HepG2 (cell line): ENCODE measurements around the gene SYNJ2. TPM values are rescaled to one million over a fixed set of nuclear protein-coding genes. Genes with fewer than 3 reads are reported as not detected.

Source experiments
- ARNT ChIP-seq: fragments of 450-650 bp; IDR thresholded peaks from 2 replicates; pipeline ENCODE4 v1.6.1; 2017
- ATF1 ChIP-seq: IDR thresholded peaks from 2 replicates; pipeline ENCODE4 v1.6.1; 2016; ENCODE audit warnings: mild to moderate bottlenecking, control low read depth
- EEA1 ChIP-seq: sonication (generic); formaldehyde crosslinking; IDR thresholded peaks from 2 replicates; pipeline ENCODE4 v1.5.1; 2020; ENCODE audit warnings: mild to moderate bottlenecking, missing genetic modification reagents, borderline replicate concordance
- ETV6 ChIP-seq: sonication (generic); formaldehyde crosslinking; conservative IDR thresholded peaks from 2 replicates; pipeline ENCODE4 v1.4.0; 2020; ENCODE audit warnings: missing genetic modification reagents
- FOXA1 ChIP-seq, 2 experiments: fragments of 450-650 bp in 1 of 2; sonication (generic) in 1 of 2; formaldehyde crosslinking in 1 of 2; IDR thresholded peaks; 2 replicates each; pipeline versions ENCODE4 v1.4.0 to v1.6.1; 2016 to 2020; ENCODE audit warnings: missing genetic modification reagents in 1 of 2
- KDM4B ChIP-seq: sonication (generic); formaldehyde crosslinking; IDR thresholded peaks from 2 replicates; pipeline ENCODE4 v1.4.0; 2020; ENCODE audit warnings: missing genetic modification reagents
- MYNN ChIP-seq: sonication (generic); formaldehyde crosslinking; IDR thresholded peaks from 2 replicates; pipeline ENCODE4 v1.4.0; 2020; ENCODE audit warnings: mild to moderate bottlenecking, low read depth, missing genetic modification reagents
- NR3C1 ChIP-seq: sonication (generic); formaldehyde crosslinking; IDR thresholded peaks from 2 replicates; pipeline ENCODE4 v1.4.0; 2020; ENCODE audit warnings: missing genetic modification reagents
- RFX1 ChIP-seq: fragments of 450-650 bp; IDR thresholded peaks from 2 replicates; pipeline ENCODE4 v1.6.1; 2017
- SAP130 ChIP-seq: IDR thresholded peaks from 2 replicates; pipeline ENCODE4 v1.6.1; 2016; ENCODE audit warnings: low read depth
- TSC22D2 ChIP-seq: sonication (generic); formaldehyde crosslinking; IDR thresholded peaks from 2 replicates; pipeline ENCODE4 v1.5.1; 2020; ENCODE audit warnings: missing genetic modification reagents, mild to moderate bottlenecking, borderline replicate concordance
- ZFX ChIP-seq: sonication (generic); formaldehyde crosslinking; IDR thresholded peaks from 2 replicates; pipeline ENCODE4 v1.4.0; 2020; ENCODE audit warnings: mild to moderate bottlenecking, low read depth, missing genetic modification reagents, moderate library complexity
- ZNF350 ChIP-seq: sonication (generic); formaldehyde crosslinking; IDR thresholded peaks from 2 replicates; pipeline ENCODE4 v1.4.0; 2020; ENCODE audit warnings: mild to moderate bottlenecking, low read depth, missing genetic modification reagents, borderline replicate concordance
- ZNF460 ChIP-seq: sonication (generic); formaldehyde crosslinking; IDR thresholded peaks from 2 replicates; pipeline ENCODE4 v1.5.1; 2020; ENCODE audit warnings: missing genetic modification reagents, mild to moderate bottlenecking, borderline replicate concordance
- ZNF558 ChIP-seq: sonication (generic); formaldehyde crosslinking; IDR thresholded peaks from 2 replicates; pipeline ENCODE4 v1.9.0; 2022; ENCODE audit warnings: mild to moderate bottlenecking, missing genetic modification reagents, borderline replicate concordance
- ZNF792 ChIP-seq: IDR thresholded peaks from 2 replicates; pipeline ENCODE4 v1.6.1; 2016
- ZNF83 ChIP-seq: sonication (generic); formaldehyde crosslinking; IDR thresholded peaks from 2 replicates; pipeline ENCODE4 v1.4.0; 2020; ENCODE audit warnings: missing genetic modification reagents, mild to moderate bottlenecking, borderline replicate concordance
- polyA plus RNA-seq, 8 experiments: library from polyadenylated mRNA; depleted of rRNA in 3 of 8; stranded (reverse) in 7 of 8; unstranded in 1 of 8; fragments of >200 nt; fragmentation: Illumina TruSeq in 4 of 8; extraction: Trizol in 4 of 8; gene quantifications; 2 replicates each; pipeline versions ENCODE4 v1.2.1 to v1.2.3, GENCODE V29; 2011 to 2016; ENCODE audit warnings: low read depth in 4 of 8, missing spikeins in 1 of 8, mixed read lengths in 1 of 8; ENCODE audit not compliant: insufficient read depth in 1 of 8
- total RNA-seq, 5 experiments: library from RNA; depleted of rRNA; stranded (reverse); fragments of >200 nt; fragmentation: Illumina TruSeq; extraction: Trizol; gene quantifications; 2 replicates each; pipeline ENCODE4 v1.2.3, GENCODE V29; 2016; ENCODE audit warnings: low read depth in 1 of 5
- TF ChIP-seq, protein P1 (sequence below): sonication (generic); formaldehyde crosslinking; IDR thresholded peaks from 2 replicates; pipeline ENCODE4 v1.4.0; 2020; ENCODE audit warnings: mild to moderate bottlenecking, missing genetic modification reagents
- TF ChIP-seq, protein P2 (sequence below): sonication (generic); formaldehyde crosslinking; IDR thresholded peaks from 2 replicates; pipeline ENCODE4 v1.5.0; 2020; ENCODE audit warnings: missing genetic modification reagents
- TF ChIP-seq, protein P3 (sequence below): sonication (generic); formaldehyde crosslinking; IDR thresholded peaks from 2 replicates; pipeline ENCODE4 v1.5.1; 2020; ENCODE audit warnings: missing genetic modification reagents, mild to moderate bottlenecking, borderline replicate concordance

SYNJ2 gene
- total and polyA plus RNA-seq, 2 of the 13 experiments (the other 11 are each of a cell fraction or from before 2014, with no cell fraction given): 39.1 to 57.6 TPM

DNA sequence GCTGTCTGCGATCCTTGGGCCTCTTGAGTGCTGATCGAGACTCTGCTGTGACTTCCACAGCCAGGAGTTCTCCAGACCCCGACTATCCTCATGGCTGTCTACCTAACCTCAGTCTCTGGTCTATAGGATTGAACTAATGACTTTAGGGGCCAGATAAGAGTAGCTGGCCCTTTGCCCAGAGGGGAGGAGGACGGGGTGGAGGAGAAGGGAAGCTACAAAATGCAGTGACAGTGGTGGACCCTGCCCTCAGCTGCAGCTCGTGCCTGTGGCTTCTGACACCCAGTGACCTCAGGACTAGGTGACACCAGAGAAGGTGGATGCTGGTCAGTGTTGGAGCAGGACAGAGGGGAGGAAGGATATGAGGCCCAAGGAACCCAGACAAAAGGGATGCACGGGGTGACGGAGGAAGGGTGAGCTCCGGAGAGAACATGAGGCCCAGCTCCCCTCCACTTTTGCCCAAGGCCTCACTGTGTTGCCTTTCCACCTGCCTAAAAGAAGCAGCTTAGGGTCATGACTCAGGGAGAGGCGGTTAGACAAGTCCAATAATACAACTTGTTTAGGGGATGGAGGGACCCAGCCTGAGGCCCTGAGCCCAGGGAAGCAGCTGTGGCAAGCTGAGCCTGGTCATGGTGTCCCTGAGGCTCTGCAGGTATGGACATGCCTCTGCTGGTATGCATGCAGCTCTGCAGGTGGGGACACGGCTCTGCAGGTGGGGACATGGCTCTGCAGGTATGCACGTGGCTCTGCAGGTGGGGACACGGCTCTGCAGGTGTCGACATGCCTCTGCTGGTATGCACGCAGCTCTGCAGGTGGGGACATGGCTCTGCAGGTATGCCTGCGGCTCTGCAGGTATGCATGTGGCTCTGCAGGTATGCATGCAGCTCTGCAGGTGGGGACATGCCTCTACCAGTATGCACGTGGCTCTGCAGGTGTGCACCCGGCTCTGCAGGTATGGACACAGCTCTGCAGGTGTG is 67.7 kb downstream of the SYNJ2 start (continued):
- TF ChIP-seq, protein P1, sequence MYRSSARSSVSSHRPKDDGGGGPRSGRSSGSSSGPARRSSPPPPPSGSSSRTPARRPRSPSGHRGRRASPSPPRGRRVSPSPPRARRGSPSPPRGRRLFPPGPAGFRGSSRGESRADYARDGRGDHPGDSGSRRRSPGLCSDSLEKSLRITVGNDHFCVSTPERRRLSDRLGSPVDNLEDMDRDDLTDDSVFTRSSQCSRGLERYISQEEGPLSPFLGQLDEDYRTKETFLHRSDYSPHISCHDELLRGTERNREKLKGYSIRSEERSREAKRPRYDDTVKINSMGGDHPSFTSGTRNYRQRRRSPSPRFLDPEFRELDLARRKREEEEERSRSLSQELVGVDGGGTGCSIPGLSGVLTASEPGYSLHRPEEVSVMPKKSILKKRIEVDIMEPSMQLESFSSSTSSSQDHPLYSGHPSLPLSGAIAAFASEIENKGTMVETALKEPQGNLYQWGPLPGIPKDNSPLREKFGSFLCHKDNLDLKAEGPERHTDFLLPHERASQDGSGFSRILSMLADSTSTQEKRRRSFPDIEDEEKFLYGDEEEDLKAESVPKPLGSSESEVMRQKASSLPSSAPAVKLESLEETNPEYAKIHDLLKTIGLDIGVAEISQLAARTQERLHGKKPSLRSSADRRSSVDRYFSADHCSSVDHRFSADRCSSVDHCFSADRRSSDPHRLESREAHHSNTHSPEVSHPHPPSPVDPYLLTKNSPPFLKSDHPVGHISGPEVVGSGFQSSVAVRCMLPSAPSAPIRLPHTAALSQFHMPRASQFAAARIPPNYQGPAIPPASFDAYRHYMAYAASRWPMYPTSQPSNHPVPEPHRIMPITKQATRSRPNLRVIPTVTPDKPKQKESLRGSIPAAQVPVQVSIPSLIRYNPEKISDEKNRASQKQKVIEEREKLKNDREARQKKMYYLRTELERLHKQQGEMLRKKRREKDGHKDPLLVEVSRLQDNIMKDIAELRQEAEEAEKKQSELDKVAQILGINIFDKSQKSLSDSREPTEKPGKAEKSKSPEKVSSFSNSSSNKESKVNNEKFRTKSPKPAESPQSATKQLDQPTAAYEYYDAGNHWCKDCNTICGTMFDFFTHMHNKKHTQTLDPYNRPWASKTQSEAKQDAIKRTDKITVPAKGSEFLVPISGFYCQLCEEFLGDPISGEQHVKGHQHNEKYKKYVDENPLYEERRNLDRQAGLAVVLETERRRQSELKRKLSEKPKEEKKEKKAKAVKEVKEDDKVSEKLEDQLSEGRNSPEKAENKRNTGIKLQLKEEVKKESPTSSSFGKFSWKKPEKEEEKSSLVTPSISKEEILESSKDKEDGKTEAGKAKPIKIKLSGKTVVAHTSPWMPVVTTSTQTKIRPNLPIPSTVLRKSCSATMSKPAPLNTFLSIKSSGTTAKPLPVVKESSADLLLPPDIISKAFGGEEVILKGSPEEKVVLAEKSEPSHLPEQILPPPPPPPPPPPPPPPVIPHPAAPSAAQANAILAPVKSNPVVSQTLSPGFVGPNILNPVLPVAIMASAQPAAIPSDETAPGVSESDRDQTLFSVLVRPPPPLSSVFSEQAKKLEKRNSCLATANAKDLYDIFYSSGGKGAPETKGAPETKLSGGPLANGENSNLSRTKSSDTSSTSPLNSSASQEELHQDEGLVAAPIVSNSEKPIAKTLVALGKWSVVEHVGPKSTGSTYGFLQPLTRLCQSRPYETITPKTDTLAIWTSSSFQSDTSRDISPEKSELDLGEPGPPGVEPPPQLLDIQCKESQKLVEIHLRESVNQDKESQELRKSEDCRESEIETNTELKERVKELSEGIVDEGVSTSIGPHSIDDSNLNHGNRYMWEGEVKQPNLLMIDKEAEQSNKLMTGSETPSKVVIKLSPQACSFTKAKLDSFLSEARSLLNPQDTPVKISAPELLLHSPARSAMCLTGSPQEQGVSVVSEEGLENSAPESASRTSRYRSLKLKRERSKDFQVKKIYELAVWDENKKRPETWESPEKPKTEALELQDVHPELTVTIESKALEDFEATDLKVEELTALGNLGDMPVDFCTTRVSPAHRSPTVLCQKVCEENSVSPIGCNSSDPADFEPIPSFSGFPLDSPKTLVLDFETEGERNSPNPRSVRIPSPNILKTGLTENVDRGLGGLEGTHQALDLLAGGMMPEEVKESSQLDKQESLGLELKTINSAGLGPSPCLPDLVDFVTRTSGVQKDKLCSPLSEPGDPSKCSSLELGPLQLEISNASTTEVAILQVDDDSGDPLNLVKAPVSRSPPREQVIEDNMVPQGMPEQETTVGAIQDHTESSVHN (CRISPR knock-in tag): no peak
- TF ChIP-seq ARNT (no peak), ATF1 (CRISPR knock-in tag) (no peak), SAP130 (CRISPR knock-in tag) (peak; percentile 83), NR3C1 (CRISPR knock-in tag) (no peak), EEA1 (CRISPR knock-in tag) (no peak), ZNF350 (CRISPR knock-in tag) (0 out of 2 replicates have a peak, but pooled peaks have one; percentile 27), ETV6 (CRISPR knock-in tag) (no peak), ZNF558 (CRISPR knock-in tag) (0 out of 2 replicates have a peak, but pooled peaks have one; percentile 26), KDM4B (CRISPR knock-in tag) (no peak), MYNN (CRISPR knock-in tag) (no peak), RFX1 (no peak), ZNF83 (no peak), ZFX (peak; percentile 39; the same call in 1 of the 2 replicates), ZNF460 (CRISPR knock-in tag) (no peak; the same call in 1 of the 2 replicates), TSC22D2 (no peak), FOXA1 (IDR thresholded peaks at IDR 0.05) (no peak), FOXA1 (CRISPR knock-in tag; IDR thresholded peaks at IDR 0.05) (no peak), ZNF792 (CRISPR knock-in tag) (no peak)
- TF ChIP-seq, protein P2, sequence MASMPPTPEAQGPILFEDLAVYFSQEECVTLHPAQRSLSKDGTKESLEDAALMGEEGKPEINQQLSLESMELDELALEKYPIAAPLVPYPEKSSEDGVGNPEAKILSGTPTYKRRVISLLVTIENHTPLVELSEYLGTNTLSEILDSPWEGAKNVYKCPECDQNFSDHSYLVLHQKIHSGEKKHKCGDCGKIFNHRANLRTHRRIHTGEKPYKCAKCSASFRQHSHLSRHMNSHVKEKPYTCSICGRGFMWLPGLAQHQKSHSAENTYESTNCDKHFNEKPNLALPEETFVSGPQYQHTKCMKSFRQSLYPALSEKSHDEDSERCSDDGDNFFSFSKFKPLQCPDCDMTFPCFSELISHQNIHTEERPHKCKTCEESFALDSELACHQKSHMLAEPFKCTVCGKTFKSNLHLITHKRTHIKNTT (CRISPR knock-in tag): no peak
- TF ChIP-seq, protein P3, sequence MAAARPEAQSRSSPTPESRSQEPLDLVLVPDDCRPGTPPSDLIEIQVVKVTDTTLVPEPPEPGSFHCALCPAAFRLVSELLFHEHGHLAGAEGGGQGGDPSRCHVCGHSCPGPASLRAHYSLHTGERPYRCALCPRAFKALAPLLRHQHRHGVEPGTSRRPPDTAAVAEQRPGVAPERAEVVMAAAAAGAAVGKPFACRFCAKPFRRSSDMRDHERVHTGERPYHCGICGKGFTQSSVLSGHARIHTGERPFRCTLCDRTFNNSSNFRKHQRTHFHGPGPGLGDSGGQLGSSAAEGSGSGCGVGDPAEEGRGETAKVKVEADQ (CRISPR knock-in tag): no peak; the same call in 1 of the 2 replicates
